ENCODE results near the gene ASB1. TPM values are rescaled to one million over a fixed set of nuclear protein-coding genes. Genes with fewer than 3 reads are reported as not detected.

ASB1 gene
- total and polyA plus RNA-seq, 9 of the 15 experiments (the other 6 are each of a cell fraction or from before 2014, with no cell fraction given) = 6.3 to 37.7 (median 23.9) TPM

- TF ChIP-seq CLOCK (CRISPR knock-in tag; IDR thresholded peaks at IDR 0.05; ENCODE audit: borderline replicate concordance) (no peak), STAG1 (CRISPR knock-in tag; IDR thresholded peaks at IDR 0.05; ENCODE audit: borderline replicate concordance) (no peak), ZNF431 (CRISPR knock-in tag; IDR thresholded peaks at IDR 0.05) (no peak)
These were observed 654 bp upstream of the ASB1 start (continued) for GRCh38 chr2:238425979-238426567.

GRCh38 chr2:238427435-238428162 lies 872 bp downstream of the ASB1 start:
- no TSS peak for BruUV-seq (replicated peaks)
- Histone ChIP-seq H3K4me1 (replicated peaks in 1 of 2; ENCODE audit: control insufficient read depth in 2 of 2, insufficient read depth in 2 of 2, low read length in 2 of 2) (peaks cover 46 to 56% of the 10 kb centered on the region in 2 experiments), H3K9me3 (replicated peaks; ENCODE audit: control insufficient read depth, insufficient read depth, low read depth, low read length) (no peaks in the 10 kb centered on the region), H3K9me1 (ENCODE audit: control insufficient read depth, insufficient read depth, low read length) (no peaks in the 10 kb centered on the region), H3K27me3 (ENCODE audit: control insufficient read depth in 2 of 2, insufficient read depth in 2 of 2, low read length in 2 of 2) (no peaks in the 10 kb centered on the region), H3K36me3 (ENCODE audit: control insufficient read depth, insufficient read depth, low read length) (peaks cover 33% of the 10 kb centered on the region), H3K79me2 (ENCODE audit: control insufficient read depth, insufficient read depth, low read length) (peaks cover 64% of the 10 kb centered on the region), H3K4me3 (peak overlapping the region; percentile 73), H3K9ac (ENCODE audit: insufficient read depth in 1 of 2, low read depth in 2 of 2, low read length in 2 of 2) (peak overlapping the region; percentile 91 to 98), H2AFZ (ENCODE audit: low read depth, low read length) (peak overlapping the region; percentile 87; the same call in 1 of the 2 replicates), H3K4me2 (ENCODE audit: insufficient read depth, low read length) (peak overlapping the region; percentile 96), H4K20me1 (replicated peaks; ENCODE audit: control insufficient read depth, insufficient read depth, low read length) (no peaks in the 10 kb centered on the region), H3K27ac (ENCODE audit: extremely low read depth, low read depth, low read length) (peak overlapping the region; percentile 96)
- FAIRE-seq = peak; percentile 48
- peak; percentile 2; the same call in 2 of the 3 replicates for ATAC-seq
- in situ Hi-C loops (cut with MboI) (no loop called here), intact Hi-C loops (cut with micrococcal nuclease) (no loop called here)
- ChIA-PET CTCF (ENCODE audit: low intra/inter-chr PET ratio) (no interaction called here), POLR2A (interaction anchor here (0.8 to 1.2 kb wide), 3 partner anchors 9 to 16 kb away, joined by 3 to 4 read pairs (median 3); no protein-coding TSS in a partner anchor)
- TF ChIP-seq DNMT1 (IDR thresholded peaks at IDR 0.05) (no peak), PHF21A (IDR thresholded peaks at IDR 0.05; ENCODE audit: borderline replicate concordance, low read depth) (no peak), MXI1 (IDR thresholded peaks at IDR 0.05; ENCODE audit: low read depth, low read length) (no peak), WHSC1 (IDR thresholded peaks at IDR 0.05; ENCODE audit: low read length) (no peak), MEF2D (tag; conservative IDR thresholded peaks at IDR 0.05; ENCODE audit: low read depth) (no peak), ZNF253 (CRISPR knock-in tag; conservative IDR thresholded peaks at IDR 0.05) (no peak), PTBP1 (IDR thresholded peaks at IDR 0.05; ENCODE audit: low read depth, low read length) (no peak), KHSRP (IDR thresholded peaks at IDR 0.05) (no peak), MAFK (IDR thresholded peaks at IDR 0.05; ENCODE audit: low read length) (no peak), FOSL1 (tag; conservative IDR thresholded peaks at IDR 0.05) (no peak), PURB (CRISPR knock-in tag; IDR thresholded peaks at IDR 0.05; ENCODE audit: low read depth) (no peak), NELFE (IDR thresholded peaks at IDR 0.05; ENCODE audit: insufficient read depth, insufficient read length) (no peak), TEAD2 (tag; IDR thresholded peaks at IDR 0.05) (no peak), POLR2B (IDR thresholded peaks at IDR 0.05; ENCODE audit: low read depth, partially characterized antibody) (no peak), ZNF431 (CRISPR knock-in tag; IDR thresholded peaks at IDR 0.05) (no peak), NCOA2 (IDR thresholded peaks at IDR 0.05; ENCODE audit: partially characterized antibody in 2 of 2) (no peak)
- peak in 2 of 4 experiments; percentile 21 to 24 for DNase-seq (ENCODE audit: extremely low read depth in 1 of 4, low spot score in 3 of 4)
- 1% methylated on average over 20 of the region's 20 CpGs for WGBS (ENCODE audit: insufficient coverage, low coverage, missing lambda C conversion rate)
